Measurements from ENCODE around the gene MERTK. TPM values are rescaled to one million over a fixed set of nuclear protein-coding genes. Genes with fewer than 3 reads are reported as not detected.
"Not testable (repeated sequence)": the region's sequence is repeated elsewhere in the genome, so short reads cannot be mapped to it uniquely, and the experiment has no call there.

The MERTK gene
- total RNA-seq, 1 experiment from 2014 or later, result not detected

DNA sequence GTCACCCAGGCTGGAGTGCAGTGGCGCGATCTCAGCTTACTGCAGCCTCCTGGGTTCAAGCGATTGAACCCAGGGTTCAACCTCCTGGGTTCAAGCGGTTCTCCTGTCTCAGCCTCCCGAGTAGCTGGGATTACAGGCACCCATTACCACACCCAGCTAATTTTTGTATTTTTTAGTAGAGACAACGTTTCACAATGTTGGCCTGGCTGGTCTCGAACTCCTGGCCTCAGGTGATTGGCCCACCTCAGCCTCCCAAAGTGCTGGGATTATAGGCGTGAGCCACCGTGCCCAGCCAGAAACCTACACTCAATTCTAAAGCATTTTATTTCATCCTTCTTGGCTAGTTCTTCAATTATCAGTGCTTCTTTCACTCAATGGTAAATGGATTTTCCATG lies 7.1 kb downstream of the MERTK start:
- not testable (repeated sequence) for H3K9me3 ChIP-seq (ENCODE audit: low read length); H3K9me2 ChIP-seq (replicated peaks; ENCODE audit: insufficient read depth, low read length); H3K9ac ChIP-seq (ENCODE audit: low read length); H2AFZ ChIP-seq (ENCODE audit: low read length); H3K4me3 ChIP-seq (ENCODE audit: low read length); H3K79me2 ChIP-seq (ENCODE audit: low read length); H4K20me1 ChIP-seq (ENCODE audit: insufficient read depth, low read depth, low read length); H3K27ac ChIP-seq (ENCODE audit: low read length); H3K27me3 ChIP-seq (ENCODE audit: low read length); DNase-seq; H3K36me3 ChIP-seq (ENCODE audit: insufficient read depth, low read length); H3K4me2 ChIP-seq (ENCODE audit: low read depth, low read length, poor library complexity, severe bottlenecking)
- peaks cover 13% of the 10 kb centered on the region for H3K4me1 ChIP-seq (ENCODE audit: low read length)

GRCh38 chr2:111905990-111906735 lies 7.8 kb downstream of the MERTK start:
- H4K20me1 ChIP-seq (ENCODE audit: insufficient read depth, low read depth, low read length), result no peaks in the 10 kb centered on the region
- no peaks in the 10 kb centered on the region for H3K9me3 ChIP-seq (ENCODE audit: low read length)
- no peak overlapping the region for H2AFZ ChIP-seq (ENCODE audit: low read length)
- H3K4me1 ChIP-seq (ENCODE audit: low read length), result peaks cover 13% of the 10 kb centered on the region
- no peaks in the 10 kb centered on the region for H3K27me3 ChIP-seq (ENCODE audit: low read length)
- no peaks in the 10 kb centered on the region for H3K79me2 ChIP-seq (ENCODE audit: low read length)
- H3K27ac ChIP-seq (ENCODE audit: low read length), result no peak overlapping the region
- H3K36me3 ChIP-seq (ENCODE audit: insufficient read depth, low read length), result no peaks in the 10 kb centered on the region
- H3K9me2 ChIP-seq (replicated peaks; ENCODE audit: insufficient read depth, low read length), result no peaks in the 10 kb centered on the region
- no peak overlapping the region for H3K4me3 ChIP-seq (ENCODE audit: low read length)
- H3K9ac ChIP-seq (ENCODE audit: low read length), result no peak overlapping the region
- H3K4me2 ChIP-seq (ENCODE audit: low read depth, low read length, poor library complexity, severe bottlenecking), result peak overlapping the region; percentile 34
- DNase-seq, result peak; percentile 61

DNA sequence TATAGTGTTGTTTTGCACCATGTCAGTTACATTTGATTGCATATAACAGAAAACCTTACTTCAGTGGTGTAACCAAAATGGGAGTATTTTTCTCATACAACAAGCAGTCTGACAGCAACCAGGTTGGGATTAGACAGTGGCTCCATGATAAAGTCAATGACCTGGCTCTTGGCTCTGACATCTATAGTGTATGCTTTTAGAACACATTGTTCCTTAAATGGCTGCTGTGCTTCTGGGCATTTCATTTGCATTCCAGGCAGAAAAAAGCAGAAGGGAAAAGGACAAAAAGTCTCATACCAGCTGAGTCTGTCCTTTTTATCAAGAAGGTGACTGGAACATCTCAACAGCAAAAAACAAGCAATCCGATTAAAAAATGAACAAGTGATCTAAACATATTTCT lies 10.2 kb downstream of the MERTK start:
- Histone ChIP-seq H2AFZ (ENCODE audit: low read length) (no peak overlapping the region), H3K9ac (ENCODE audit: low read length) (no peak overlapping the region), H3K9me2 (replicated peaks; ENCODE audit: insufficient read depth, low read length) (no peaks in the 10 kb centered on the region), H3K27ac (ENCODE audit: low read length) (no peak overlapping the region), H3K79me2 (ENCODE audit: low read length) (no peaks in the 10 kb centered on the region), H3K4me2 (ENCODE audit: low read depth, low read length, poor library complexity, severe bottlenecking) (no peak overlapping the region), H4K20me1 (ENCODE audit: insufficient read depth, low read depth, low read length) (no peaks in the 10 kb centered on the region), H3K27me3 (ENCODE audit: low read length) (no peaks in the 10 kb centered on the region), H3K4me1 (ENCODE audit: low read length) (peaks cover 13% of the 10 kb centered on the region), H3K36me3 (ENCODE audit: insufficient read depth, low read length) (no peaks in the 10 kb centered on the region), H3K4me3 (ENCODE audit: low read length) (no peak overlapping the region), H3K9me3 (ENCODE audit: low read length) (no peaks in the 10 kb centered on the region)
- no peak for DNase-seq

GRCh38 chr2:111909079-111909478 lies 10.7 kb downstream of the MERTK start:
- H3K9ac ChIP-seq (ENCODE audit: low read length), result no peak overlapping the region
- no peak for DNase-seq
- no peak overlapping the region for H3K4me2 ChIP-seq (ENCODE audit: low read depth, low read length, poor library complexity, severe bottlenecking)

DNA sequence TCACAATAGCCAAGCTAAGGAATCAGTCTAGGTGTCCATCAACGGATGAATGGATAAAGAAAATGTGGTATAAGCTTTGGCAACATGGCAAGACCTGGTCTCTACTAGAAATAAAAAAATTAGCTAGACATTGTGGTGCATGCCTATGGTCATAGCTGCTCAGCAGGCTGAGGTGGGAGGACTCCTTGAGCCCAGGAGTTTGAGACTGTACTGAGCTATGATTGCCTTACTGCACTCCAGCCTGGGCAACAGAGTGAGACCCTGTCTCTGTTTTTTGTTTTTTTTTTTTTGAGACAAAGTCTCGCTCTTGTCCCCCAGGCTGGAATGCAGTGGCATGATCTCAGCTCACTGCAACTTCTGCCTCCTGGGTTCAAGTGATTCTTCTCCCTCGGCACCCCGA lies 11.6 kb downstream of the MERTK start:
- not testable (repeated sequence) for H3K9ac ChIP-seq (ENCODE audit: low read length); H3K27me3 ChIP-seq (ENCODE audit: low read length); H3K27ac ChIP-seq (ENCODE audit: low read length); H3K4me2 ChIP-seq (ENCODE audit: low read depth, low read length, poor library complexity, severe bottlenecking); H3K9me3 ChIP-seq (ENCODE audit: low read length); H3K9me2 ChIP-seq (replicated peaks; ENCODE audit: insufficient read depth, low read length); H3K36me3 ChIP-seq (ENCODE audit: insufficient read depth, low read length); H2AFZ ChIP-seq (ENCODE audit: low read length); H3K4me3 ChIP-seq (ENCODE audit: low read length); H3K79me2 ChIP-seq (ENCODE audit: low read length); DNase-seq; H4K20me1 ChIP-seq (ENCODE audit: insufficient read depth, low read depth, low read length)
- peaks cover 13% of the 10 kb centered on the region for H3K4me1 ChIP-seq (ENCODE audit: low read length)

More at GRCh38 chr2:111909079-111909478, 10.7 kb downstream of the MERTK start:
- Histone ChIP-seq H3K4me1 (ENCODE audit: low read length) (peaks cover 13% of the 10 kb centered on the region), H4K20me1 (ENCODE audit: insufficient read depth, low read depth, low read length) (no peaks in the 10 kb centered on the region), H3K27ac (ENCODE audit: low read length) (no peak overlapping the region), H3K27me3 (ENCODE audit: low read length) (no peaks in the 10 kb centered on the region), H3K9me3 (ENCODE audit: low read length) (no peaks in the 10 kb centered on the region), H3K4me3 (ENCODE audit: low read length) (no peak overlapping the region), H3K79me2 (ENCODE audit: low read length) (no peaks in the 10 kb centered on the region), H3K36me3 (ENCODE audit: insufficient read depth, low read length) (no peaks in the 10 kb centered on the region), H2AFZ (ENCODE audit: low read length) (no peak overlapping the region), H3K9me2 (replicated peaks; ENCODE audit: insufficient read depth, low read length) (no peaks in the 10 kb centered on the region)

- H3K9ac ChIP-seq (ENCODE audit: low read length), result no peak overlapping the region
- no peak overlapping the region for H2AFZ ChIP-seq (ENCODE audit: low read length)
- H3K9me2 ChIP-seq (replicated peaks; ENCODE audit: insufficient read depth, low read length), result no peaks in the 10 kb centered on the region
- H3K9me3 ChIP-seq (ENCODE audit: low read length), result no peaks in the 10 kb centered on the region
- H4K20me1 ChIP-seq (ENCODE audit: insufficient read depth, low read depth, low read length), result no peaks in the 10 kb centered on the region
- no peaks in the 10 kb centered on the region for H3K36me3 ChIP-seq (ENCODE audit: insufficient read depth, low read length)
- no peaks in the 10 kb centered on the region for H3K27me3 ChIP-seq (ENCODE audit: low read length)
- no peaks in the 10 kb centered on the region for H3K79me2 ChIP-seq (ENCODE audit: low read length)
- H3K4me1 ChIP-seq (ENCODE audit: low read length), result peaks cover 13% of the 10 kb centered on the region
- no peak overlapping the region for H3K27ac ChIP-seq (ENCODE audit: low read length)
- H3K4me3 ChIP-seq (ENCODE audit: low read length), result no peak overlapping the region
- H3K4me2 ChIP-seq (ENCODE audit: low read depth, low read length, poor library complexity, severe bottlenecking), result no peak overlapping the region
- DNase-seq, result no peak
Measured at GRCh38 chr2:111910609-111911277, 12.3 kb downstream of the MERTK start.

GRCh38 chr2:111911295-111911977 lies 13.0 kb downstream of the MERTK start:
- not testable (repeated sequence) for H4K20me1 ChIP-seq (ENCODE audit: insufficient read depth, low read depth, low read length); H3K79me2 ChIP-seq (ENCODE audit: low read length)

DNA sequence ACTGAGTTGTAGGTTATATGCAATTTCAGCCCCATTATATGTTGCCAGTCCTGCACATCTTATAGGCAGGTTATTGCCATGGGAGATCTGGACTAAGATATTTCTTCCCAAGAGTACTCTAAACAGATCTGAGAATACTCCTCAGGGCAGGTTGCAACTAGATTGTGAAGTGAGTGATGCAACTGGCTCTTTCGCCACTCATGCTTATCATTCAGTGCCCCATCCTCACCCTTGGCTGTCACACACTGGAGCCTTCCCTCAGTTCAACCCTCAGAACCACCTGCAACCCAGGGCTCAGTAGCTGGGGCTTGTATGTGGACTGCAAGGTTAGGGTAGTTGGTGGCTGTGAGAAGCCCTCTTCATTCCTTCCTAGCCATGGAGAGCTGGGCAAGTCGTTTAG lies 14.1 kb downstream of the MERTK start:
- no peak overlapping the region for H3K27ac ChIP-seq (ENCODE audit: low read length)
- DNase-seq, result no peak
- H3K9ac ChIP-seq (ENCODE audit: low read length), result no peak overlapping the region
- H3K4me1 ChIP-seq (ENCODE audit: low read length), result no peaks in the 10 kb centered on the region
- no peaks in the 10 kb centered on the region for H4K20me1 ChIP-seq (ENCODE audit: insufficient read depth, low read depth, low read length)
- no peaks in the 10 kb centered on the region for H3K9me2 ChIP-seq (replicated peaks; ENCODE audit: insufficient read depth, low read length)
- H3K9me3 ChIP-seq (ENCODE audit: low read length), result no peaks in the 10 kb centered on the region
- no peak overlapping the region for H3K4me2 ChIP-seq (ENCODE audit: low read depth, low read length, poor library complexity, severe bottlenecking)
- no peaks in the 10 kb centered on the region for H3K79me2 ChIP-seq (ENCODE audit: low read length)
- no peak overlapping the region for H2AFZ ChIP-seq (ENCODE audit: low read length)
- no peak overlapping the region for H3K4me3 ChIP-seq (ENCODE audit: low read length)
- H3K36me3 ChIP-seq (ENCODE audit: insufficient read depth, low read length), result no peaks in the 10 kb centered on the region
- H3K27me3 ChIP-seq (ENCODE audit: low read length), result no peaks in the 10 kb centered on the region

More at GRCh38 chr2:111911295-111911977, 13.0 kb downstream of the MERTK start:
- not testable (repeated sequence) for H3K9me3 ChIP-seq (ENCODE audit: low read length); H2AFZ ChIP-seq (ENCODE audit: low read length); H3K27ac ChIP-seq (ENCODE audit: low read length); H3K9me2 ChIP-seq (replicated peaks; ENCODE audit: insufficient read depth, low read length); H3K36me3 ChIP-seq (ENCODE audit: insufficient read depth, low read length); H3K4me3 ChIP-seq (ENCODE audit: low read length); H3K4me1 ChIP-seq (ENCODE audit: low read length); DNase-seq; H3K9ac ChIP-seq (ENCODE audit: low read length); H3K27me3 ChIP-seq (ENCODE audit: low read length); H3K4me2 ChIP-seq (ENCODE audit: low read depth, low read length, poor library complexity, severe bottlenecking)
